H9 (cell line): ENCODE results near the gene HCFC2. TPM values are rescaled to one million over a fixed set of nuclear protein-coding genes. Genes with fewer than 3 reads are reported as not detected.

ENCODE experiments used
- DNase-seq: peaks from one replicate; pipeline ENCODE4 v3.0.0-alpha.2; 2017
- H2AFZ ChIP-seq: one replicate; pipeline ENCODE4 v1.6.1; 2013; ENCODE audit warnings: mild to moderate bottlenecking, low read length, control low read depth, moderate library complexity
- H2AK5ac ChIP-seq: 2 replicates; pipeline ENCODE4 v1.6.1; 2013; ENCODE audit warnings: low read length, control low read depth, mixed read lengths; ENCODE audit not compliant: insufficient read length
- H2BK120ac ChIP-seq: one replicate; pipeline ENCODE4 v1.6.1; 2013; ENCODE audit warnings: low read depth, mild to moderate bottlenecking, low read length, control low read depth, inconsistent platforms; ENCODE audit not compliant: poor library complexity, severe bottlenecking
- H2BK12ac ChIP-seq: 2 replicates; pipeline ENCODE4 v1.6.1; 2013; ENCODE audit warnings: low read length, control low read depth, mixed read lengths, low read depth; ENCODE audit not compliant: insufficient read length
- H2BK15ac ChIP-seq: 2 replicates; pipeline ENCODE4 v1.6.1; 2013; ENCODE audit warnings: low read depth, low read length, control low read depth
- H2BK20ac ChIP-seq: one replicate; pipeline ENCODE4 v1.6.1; 2013; ENCODE audit warnings: low read depth, mild to moderate bottlenecking, low read length, control low read depth, inconsistent platforms; ENCODE audit not compliant: poor library complexity, severe bottlenecking
- H2BK5ac ChIP-seq: 2 replicates; pipeline ENCODE4 v1.6.1; 2013; ENCODE audit warnings: low read length, control low read depth, mixed read lengths; ENCODE audit not compliant: insufficient read length
- H3K14ac ChIP-seq: 2 replicates; pipeline ENCODE4 v1.6.1; 2013; ENCODE audit warnings: low read length, control low read depth; ENCODE audit not compliant: insufficient read depth
- H3K18ac ChIP-seq: 2 replicates; pipeline ENCODE4 v1.6.1; 2013; ENCODE audit warnings: low read depth, mild to moderate bottlenecking, mixed read lengths, low read length, control low read depth; ENCODE audit not compliant: insufficient read length
- H3K23ac ChIP-seq: 2 replicates; pipeline ENCODE4 v1.6.1; 2013; ENCODE audit warnings: low read length, control low read depth, mixed read lengths, low read depth; ENCODE audit not compliant: insufficient read length
- H3K23me2 ChIP-seq: 2 replicates; pipeline ENCODE4 v1.6.1; 2013; ENCODE audit warnings: low read depth, mild to moderate bottlenecking, mixed read lengths, low read length, control low read depth; ENCODE audit not compliant: insufficient read length, poor library complexity, severe bottlenecking
- H3K27ac ChIP-seq: 2 replicates; pipeline ENCODE4 v1.5.1; 2013; ENCODE audit warnings: low read length, control low read depth, mixed read lengths, low read depth; ENCODE audit not compliant: insufficient read length
- H3K27me3 ChIP-seq: 2 replicates; pipeline ENCODE4 v1.6.1; 2013; ENCODE audit warnings: low read length, control low read depth, inconsistent platforms; ENCODE audit not compliant: insufficient read depth
- H3K4ac ChIP-seq: 2 replicates; pipeline ENCODE4 v1.6.1; 2013; ENCODE audit warnings: low read depth, mild to moderate bottlenecking, control low read depth, inconsistent platforms, low read length, moderate library complexity
- H3K4me1 ChIP-seq: 2 replicates; pipeline ENCODE4 v1.6.1; 2013; ENCODE audit warnings: low read length, control low read depth, inconsistent platforms; ENCODE audit not compliant: insufficient read depth
- H3K4me2 ChIP-seq: 2 replicates; pipeline ENCODE4 v1.6.1; 2013; ENCODE audit warnings: low read length, control low read depth, mixed read lengths; ENCODE audit not compliant: insufficient read length, insufficient read depth
- H3K56ac ChIP-seq: 2 replicates; pipeline ENCODE4 v1.6.1; 2013; ENCODE audit warnings: low read depth, mild to moderate bottlenecking, mixed read lengths, low read length, control low read depth; ENCODE audit not compliant: insufficient read length
- H3K79me1 ChIP-seq: 2 replicates; pipeline ENCODE4 v1.6.1; 2013; ENCODE audit warnings: low read depth, mild to moderate bottlenecking, moderate library complexity, low read length, control low read depth, inconsistent platforms; ENCODE audit not compliant: insufficient read depth, poor library complexity, severe bottlenecking
- H3K79me2 ChIP-seq: 2 replicates; pipeline ENCODE4 v1.6.1; 2013; ENCODE audit warnings: low read length, control low read depth, inconsistent platforms; ENCODE audit not compliant: insufficient read depth
- H3K9ac ChIP-seq: 2 replicates; pipeline ENCODE4 v1.6.1; 2013; ENCODE audit warnings: low read length, control low read depth, mixed read lengths; ENCODE audit not compliant: insufficient read length; ENCODE audit errors: extremely low read depth
- H3K9me3 ChIP-seq: one replicate; pipeline ENCODE4 v1.6.1; 2013; ENCODE audit warnings: low read depth, low read length, inconsistent platforms; ENCODE audit not compliant: control insufficient read depth
- H3T11ph ChIP-seq: one replicate; pipeline ENCODE4 v1.6.1; 2013; ENCODE audit warnings: mild to moderate bottlenecking, low read length, control low read depth, inconsistent platforms
- H4K20me1 ChIP-seq: one replicate; pipeline ENCODE4 v1.6.1; 2013; ENCODE audit not compliant: control insufficient read depth, insufficient read length, insufficient read depth
- H4K5ac ChIP-seq: 2 replicates; pipeline ENCODE4 v1.6.1; 2013; ENCODE audit warnings: low read depth, mild to moderate bottlenecking, mixed read lengths, low read length, control low read depth; ENCODE audit not compliant: insufficient read length
- H4K8ac ChIP-seq: replicated peaks from 2 replicates; pipeline ENCODE4 v1.6.1; 2013; ENCODE audit warnings: low read length, control low read depth, mixed read lengths, low read depth; ENCODE audit not compliant: insufficient read length
- H4K91ac ChIP-seq: 2 replicates; pipeline ENCODE4 v1.6.1; 2013; ENCODE audit warnings: low read depth, mild to moderate bottlenecking, moderate library complexity, mixed read lengths, low read length, control low read depth; ENCODE audit not compliant: insufficient read length
- H3K27ac Mint-ChIP-seq, 3 experiments: 2 replicates in 2 of 3; 3 replicates in 1 of 3; pipeline ENCODE4 v1.8.0; 2020 to 2021; ENCODE audit warnings: mixed read lengths in 3 of 3, mild to moderate bottlenecking in 1 of 3, moderate library complexity in 1 of 3
- H3K27me3 Mint-ChIP-seq: 2 replicates; pipeline ENCODE4 v1.8.0; 2021; ENCODE audit warnings: low read depth, mild to moderate bottlenecking, moderate library complexity, mixed read lengths
- H3K36me3 Mint-ChIP-seq, 3 experiments: 2 replicates in 2 of 3; 3 replicates in 1 of 3; pipeline ENCODE4 v1.8.0; 2020 to 2021; ENCODE audit warnings: low read depth in 3 of 3, mixed read lengths in 3 of 3; ENCODE audit not compliant: insufficient read depth in 1 of 3
- H3K4me1 Mint-ChIP-seq, 2 experiments: 2 replicates each; pipeline ENCODE4 v1.8.0; 2020; ENCODE audit warnings: mixed read lengths in 2 of 2
- H3K4me3 Mint-ChIP-seq, 2 experiments: 2 replicates in 1 of 2; 3 replicates in 1 of 2; pipeline ENCODE4 v1.8.0; 2020 to 2021; ENCODE audit warnings: mild to moderate bottlenecking in 2 of 2, mixed read lengths in 2 of 2, moderate library complexity in 1 of 2
- H3K9me3 Mint-ChIP-seq, 2 experiments: 2 replicates in 1 of 2; 3 replicates in 1 of 2; pipeline ENCODE4 v1.8.0; 2020; ENCODE audit warnings: mild to moderate bottlenecking in 2 of 2, mixed read lengths in 2 of 2, moderate library complexity in 1 of 2
- CTCF ChIP-seq: fragments of 200-600 bp; sonication (generic); conservative IDR thresholded peaks from 3 replicates; pipeline ENCODE4 v1.8.0; 2021; ENCODE audit warnings: antibody characterized with exemption, mild to moderate bottlenecking
- WGBS: extraction: QIAGEN DNeasy Blood & Tissue Kit; methylation state at CpG from one replicate; pipeline ENCODE4 v1.1.7; 2013; ENCODE audit warnings: missing lambda C conversion rate, low lambda C conversion rate, mixed read lengths; ENCODE audit not compliant: insufficient read length; ENCODE audit errors: extremely low coverage; 5-methylcytosine and 5-hydroxymethylcytosine counted together
- total RNA-seq: library from RNA; stranded (reverse); gene quantifications from 2 replicates; pipeline ENCODE4 v1.2.1, GENCODE V29; 2021

HCFC2 gene
- total RNA-seq, 1 experiment from 2014 or later, result 1.9 TPM

DNA sequence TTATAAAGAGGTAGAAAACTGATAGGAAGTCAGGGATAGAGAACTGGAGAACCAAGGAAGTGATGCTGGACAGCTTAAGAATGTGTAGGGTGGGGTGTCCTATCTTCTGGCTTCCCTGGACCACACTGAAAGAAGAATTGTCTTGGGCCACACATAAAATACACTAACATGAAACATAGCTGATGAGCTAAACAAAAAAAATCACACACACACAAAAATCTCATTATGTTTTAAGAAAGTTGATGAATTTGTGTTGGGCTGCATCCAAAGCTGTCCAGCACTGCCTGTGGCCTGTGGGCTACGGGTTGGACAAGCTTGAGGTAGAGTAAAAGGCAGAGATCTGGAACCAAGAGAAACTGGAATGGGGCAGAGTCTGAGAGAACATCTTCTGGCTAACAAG is 21.8 kb upstream of the HCFC2 start:
- no peak for TF ChIP-seq CTCF

More for the DNA sequence above, 21.8 kb upstream of the HCFC2 start:
- no peak overlapping the region for H4K5ac ChIP-seq
- H3K27ac Mint-ChIP-seq, result no peak overlapping the region
- no peaks in the 10 kb centered on the region for H3K4me1 Mint-ChIP-seq
- no peaks in the 10 kb centered on the region for H3K9me3 Mint-ChIP-seq
- no peak overlapping the region for H3K4ac ChIP-seq
- no peaks in the 10 kb centered on the region for H3K9me3 ChIP-seq
- H4K8ac ChIP-seq, result no peak overlapping the region
- H3K14ac ChIP-seq, result no peak overlapping the region
- no peak overlapping the region for H2BK120ac ChIP-seq
- H4K20me1 ChIP-seq, result no peaks in the 10 kb centered on the region
- H3K4me2 ChIP-seq, result no peak overlapping the region
- no peak overlapping the region for H2BK5ac ChIP-seq
- no peak overlapping the region for H3T11ph ChIP-seq
- H2BK15ac ChIP-seq, result no peak overlapping the region
- H3K56ac ChIP-seq, result no peak overlapping the region
- no peak overlapping the region for H3K23ac ChIP-seq
- no peaks in the 10 kb centered on the region for H3K27me3 ChIP-seq
- H3K4me3 Mint-ChIP-seq, result no peak overlapping the region
- no peaks in the 10 kb centered on the region for H3K79me1 ChIP-seq
- H4K91ac ChIP-seq, result no peak overlapping the region
- H3K18ac ChIP-seq, result no peak overlapping the region
- H2AFZ ChIP-seq, result no peak overlapping the region
- H3K27ac ChIP-seq, result no peak overlapping the region
- H3K79me2 ChIP-seq, result no peaks in the 10 kb centered on the region
- H3K9ac ChIP-seq, result no peak overlapping the region
- no peaks in the 10 kb centered on the region for H3K36me3 Mint-ChIP-seq
- H2BK12ac ChIP-seq, result no peak overlapping the region
- peaks cover 15% of the 10 kb centered on the region for H3K27me3 Mint-ChIP-seq
- no peak overlapping the region for H2AK5ac ChIP-seq
- H3K4me1 ChIP-seq, result no peaks in the 10 kb centered on the region
- WGBS, result no CpG with 5 or more reads among the region's 1 CpG
- no peak overlapping the region for H2BK20ac ChIP-seq
- no peaks in the 10 kb centered on the region for H3K23me2 ChIP-seq
- no peak for DNase-seq
